ENCODE data around the gene HEG1.

Gene HEG1

GRCh38 chr3:125010393-125010792, 45.4 kb downstream of the HEG1 start:
- DNase-seq, result no peak

- DNase-seq, result no peak
Measured at GRCh38 chr3:125008766-125009165, 47.0 kb downstream of the HEG1 start.

- no peak for DNase-seq
Measured at GRCh38 chr3:125006291-125006731, 49.5 kb downstream of the HEG1 start.

- no peak for DNase-seq
Measured at GRCh38 chr3:125005676-125006075, 50.1 kb downstream of the HEG1 start.

GRCh38 chr3:125005222-125005621, 50.6 kb downstream of the HEG1 start:
- DNase-seq, result no peak

- DNase-seq, result no peak
Measured at GRCh38 chr3:125003859-125004595, 51.8 kb downstream of the HEG1 start.

GRCh38 chr3:125003369-125003853, 52.4 kb downstream of the HEG1 start:
- DNase-seq, result no peak

GRCh38 chr3:125002414-125003368, 53.1 kb downstream of the HEG1 start:
- no peak for DNase-seq

GRCh38 chr3:125001557-125002413, 54.0 kb downstream of the HEG1 start:
- no peak for DNase-seq

GRCh38 chr3:125000661-125001060, 55.1 kb downstream of the HEG1 start:
- DNase-seq, result no peak

- DNase-seq, result no peak
Measured at GRCh38 chr3:124999897-125000435, 55.8 kb downstream of the HEG1 start.

- no peak for DNase-seq
Measured at GRCh38 chr3:124999317-124999716, 56.5 kb downstream of the HEG1 start.

GRCh38 chr3:124998247-124998630, 57.6 kb downstream of the HEG1 start:
- no peak for DNase-seq

- no peak for DNase-seq
Measured at GRCh38 chr3:124997303-124998246, 58.2 kb downstream of the HEG1 start.

GRCh38 chr3:124995460-124995994, 60.3 kb downstream of the HEG1 start:
- peak; percentile 35 for DNase-seq

- DNase-seq, result no peak
Measured at GRCh38 chr3:124993466-124993865, 62.3 kb downstream of the HEG1 start.

- DNase-seq, result no peak
Measured at GRCh38 chr3:124992041-124992440, 63.8 kb downstream of the HEG1 start.

GRCh38 chr3:124986192-124987143, 69.3 kb downstream of the HEG1 start:
- DNase-seq, result no peak

GRCh38 chr3:124985349-124985748, 70.4 kb downstream of the HEG1 start:
- DNase-seq, result no peak

GRCh38 chr3:124984754-124985153, 71.0 kb downstream of the HEG1 start:
- DNase-seq, result no peak

Data from NCI-H1092 (cell line).